GM18507 (cell line): ENCODE measurements around the gene HERC2.
"Not testable (repeated sequence)": the region's sequence is repeated elsewhere in the genome, so short reads cannot be mapped to it uniquely, and the experiment has no call there.

Experiments
- DNase-seq: peaks from one replicate; pipeline ENCODE4 v3.0.0; 2011; ENCODE audit warnings: low read depth; ENCODE audit not compliant: insufficient read length; ENCODE audit errors: extremely low spot score
- FAIRE-seq: peaks from 2 replicates; lab custom pipeline; 2011; peaks lifted over from hg19 to GRCh38; lab: Jason Lieb, UNC

The HERC2 gene

DNA sequence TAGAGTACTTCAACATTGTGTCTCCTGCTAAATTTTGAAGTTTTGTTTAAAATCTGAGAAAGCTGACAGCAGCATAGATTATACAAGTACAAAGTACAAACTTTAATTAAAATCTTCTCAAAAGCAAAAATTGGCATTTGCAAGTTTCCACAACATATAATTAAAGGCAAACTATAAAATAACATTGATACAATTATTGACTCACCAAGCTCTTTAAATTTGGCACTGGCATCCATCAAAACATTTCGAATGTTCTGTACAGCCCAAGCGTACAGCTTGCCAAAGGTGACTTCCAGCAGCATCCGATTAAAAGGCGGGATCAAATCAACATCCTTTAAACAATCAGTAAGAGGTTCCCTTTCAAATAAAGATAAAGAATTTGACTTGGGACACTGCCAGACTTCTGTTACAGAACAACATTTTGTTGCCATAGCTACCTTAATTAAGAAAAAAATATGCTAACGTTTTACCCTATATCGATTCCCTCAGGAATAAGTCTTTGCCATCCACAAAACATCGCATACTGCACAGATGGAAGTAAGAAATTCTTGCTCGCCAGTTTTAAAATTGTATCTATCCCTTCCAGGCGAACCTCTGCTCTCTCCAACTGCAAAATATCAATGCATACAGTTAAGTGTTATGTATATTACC lies 92.9 kb downstream of the HERC2 start:
- DNase-seq, FAIRE-seq: not testable (repeated sequence)

GRCh38 chr15:28228096-28228495 lies 93.9 kb downstream of the HERC2 start:
- FAIRE-seq (no peak), DNase-seq (no peak)

DNA sequence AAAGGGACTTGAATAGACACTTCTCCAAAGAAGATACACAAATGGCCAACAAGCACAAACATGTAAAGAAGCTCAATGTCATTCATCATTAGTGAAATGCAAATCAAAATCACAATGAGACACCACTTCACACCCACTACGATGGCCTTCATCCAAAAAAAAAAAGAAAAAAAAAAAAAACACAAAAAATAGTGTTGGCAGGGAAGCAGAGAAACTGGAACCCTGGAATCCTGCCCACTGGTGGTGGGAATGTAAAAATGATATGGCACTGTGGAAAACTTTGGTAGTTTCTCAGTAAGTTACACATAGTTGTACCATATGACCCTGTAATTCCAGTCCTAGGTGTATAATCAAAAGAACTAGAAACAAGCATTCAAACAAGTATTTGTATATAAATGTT lies 94.7 kb downstream of the HERC2 start:
- DNase-seq, FAIRE-seq: not testable (repeated sequence)

DNA sequence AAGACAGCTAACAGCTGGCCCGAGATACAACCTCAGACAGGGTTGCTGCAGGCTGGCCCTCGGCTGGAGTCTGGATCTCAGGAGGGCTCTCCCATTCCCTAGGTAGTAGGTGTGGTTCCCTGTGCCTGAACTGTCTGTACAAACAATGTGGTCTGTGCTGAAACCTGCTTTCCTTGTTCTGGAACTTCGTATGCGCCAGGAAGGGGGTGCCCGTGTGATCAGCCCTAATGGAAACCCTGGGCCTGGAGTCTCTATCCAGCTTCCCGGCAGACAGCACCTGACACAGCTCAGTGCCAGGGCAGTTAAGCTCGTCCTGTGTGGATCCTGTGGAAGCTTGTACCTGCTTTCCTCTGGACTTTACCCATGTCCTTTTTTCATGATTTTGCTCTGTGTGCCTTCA lies 99.4 kb downstream of the HERC2 start:
- not testable (repeated sequence) for FAIRE-seq, DNase-seq

DNA sequence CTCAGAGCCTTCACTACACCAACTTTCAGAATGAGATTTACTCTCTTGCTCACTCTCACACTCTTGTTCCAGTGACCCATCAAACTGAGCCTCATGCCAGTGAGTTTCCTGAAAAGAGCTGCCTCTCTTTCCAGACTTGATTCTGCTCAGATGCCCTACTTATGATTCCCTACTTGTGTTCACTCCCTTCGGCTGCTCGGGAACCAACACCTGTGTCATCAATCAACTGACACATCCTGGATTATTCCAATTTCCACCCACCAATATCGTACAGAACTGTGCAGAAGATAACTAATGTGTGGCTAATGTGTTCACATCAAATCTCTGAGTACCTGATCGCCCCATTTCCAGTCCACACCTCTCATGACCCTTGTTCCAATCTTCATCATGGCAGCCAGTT lies 100.3 kb downstream of the HERC2 start:
- not testable (repeated sequence) for FAIRE-seq

GRCh38 chr15:28219116-28219515 lies 102.9 kb downstream of the HERC2 start:
- no peak for DNase-seq
- FAIRE-seq = no peak

More for the DNA sequence above, 100.3 kb downstream of the HERC2 start:
- not testable (repeated sequence) for DNase-seq

GRCh38 chr15:28216946-28217546 lies 104.9 kb downstream of the HERC2 start:
- FAIRE-seq, DNase-seq: not testable (repeated sequence)

- FAIRE-seq, DNase-seq: not testable (repeated sequence)
These were observed 106.5 kb downstream of the HERC2 start for GRCh38 chr15:28215521-28215920.

DNA sequence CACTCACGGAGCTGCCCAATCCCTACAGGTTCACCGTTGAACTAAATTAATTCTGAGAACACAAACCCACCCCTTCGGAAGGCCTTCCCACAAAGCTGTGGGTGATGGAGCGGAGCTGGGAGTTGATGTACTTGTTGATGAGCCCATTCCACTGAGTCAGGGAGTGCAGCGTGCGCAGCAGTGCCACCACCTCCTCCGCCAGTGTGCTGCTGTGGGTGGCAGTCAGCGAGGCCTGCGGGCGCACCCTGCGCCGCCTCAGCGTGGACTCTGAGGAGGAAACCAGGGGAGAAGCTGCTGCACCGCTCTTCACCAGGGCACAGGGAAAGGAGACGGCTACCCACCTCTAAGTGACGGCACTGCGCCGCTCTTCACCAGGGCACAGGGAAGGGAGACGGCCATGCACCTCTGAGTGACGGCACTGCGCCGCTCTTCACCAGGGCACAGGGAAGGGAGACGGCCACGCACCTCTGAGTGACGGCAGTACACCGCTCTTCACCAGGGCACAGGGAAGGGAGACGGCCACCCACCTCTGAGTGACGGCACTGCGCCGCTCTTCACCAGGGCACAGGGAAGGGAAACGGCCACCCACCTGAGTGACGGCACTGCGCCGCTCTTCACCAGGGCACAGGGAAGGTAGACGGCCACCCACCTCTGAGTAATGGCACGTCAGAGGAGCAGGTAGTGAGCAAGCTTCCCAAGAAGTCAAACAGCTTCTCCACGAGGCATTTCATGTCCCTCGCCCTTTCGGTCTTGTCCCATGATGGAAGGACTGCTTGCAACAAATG lies 107.8 kb downstream of the HERC2 start:
- FAIRE-seq, DNase-seq: not testable (repeated sequence)

GRCh38 chr15:28213393-28213792 lies 108.6 kb downstream of the HERC2 start:
- DNase-seq, FAIRE-seq: not testable (repeated sequence)

- DNase-seq (no peak), FAIRE-seq (no peak)
These were observed 113.4 kb downstream of the HERC2 start for GRCh38 chr15:28208583-28208982.

DNA sequence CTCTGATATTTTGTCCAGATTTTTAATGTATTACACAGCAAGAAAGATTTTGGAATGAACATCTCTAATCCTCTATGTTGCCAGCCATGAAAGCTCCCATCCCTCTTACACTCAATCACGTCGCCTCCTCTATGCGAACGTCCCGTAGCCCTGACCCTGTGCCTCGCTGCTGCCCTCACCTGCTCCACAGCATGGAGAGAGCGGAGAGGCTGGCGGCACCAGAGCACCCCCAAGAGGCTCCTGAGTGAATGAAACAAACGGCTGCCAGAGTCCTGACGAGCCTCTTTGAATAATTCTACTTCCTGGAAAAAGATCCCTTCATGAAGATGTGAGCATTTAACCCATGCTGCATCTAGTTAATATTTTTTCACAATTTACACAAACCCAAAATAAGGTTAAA lies 116.3 kb downstream of the HERC2 start:
- DNase-seq, FAIRE-seq: not testable (repeated sequence)

DNA sequence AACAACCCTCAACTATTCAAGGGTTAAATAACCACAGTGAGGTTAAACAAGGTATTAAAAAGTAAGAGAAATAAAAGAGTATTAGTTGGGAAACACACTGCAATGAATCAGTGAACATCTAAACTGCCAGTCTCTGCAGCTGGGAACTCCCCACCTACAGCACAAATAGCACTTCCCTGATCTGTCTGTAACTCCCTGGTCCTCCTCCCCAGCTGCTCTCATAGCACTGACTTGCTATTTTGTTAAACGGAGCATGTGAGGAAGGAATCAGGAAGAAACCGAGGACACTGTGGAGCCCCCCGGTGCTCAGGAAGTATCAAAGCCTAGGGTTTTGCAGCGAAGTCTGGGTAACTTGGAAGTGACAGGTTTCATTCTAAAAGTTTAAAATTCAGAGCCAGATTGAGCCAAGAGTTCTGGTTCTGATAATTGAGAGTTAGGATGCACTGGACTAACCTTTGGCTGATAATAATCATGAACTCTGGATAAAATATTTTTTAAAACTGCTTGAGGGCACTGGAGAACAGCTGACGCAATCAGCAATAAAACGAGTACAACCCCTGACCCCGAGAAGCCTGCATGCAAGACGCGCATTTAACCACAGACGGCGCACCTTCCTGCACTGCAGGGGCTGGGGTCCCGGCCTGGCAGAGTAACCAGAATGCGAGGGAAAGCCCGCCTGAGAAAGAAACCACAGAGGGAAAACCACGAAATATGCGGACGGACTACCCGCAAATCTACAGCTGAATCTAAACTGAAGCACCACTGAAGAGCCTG lies 118.7 kb downstream of the HERC2 start:
- not testable (repeated sequence) for FAIRE-seq, DNase-seq

GRCh38 chr15:28202124-28202523 lies 119.9 kb downstream of the HERC2 start:
- not testable (repeated sequence) for DNase-seq, FAIRE-seq

DNA sequence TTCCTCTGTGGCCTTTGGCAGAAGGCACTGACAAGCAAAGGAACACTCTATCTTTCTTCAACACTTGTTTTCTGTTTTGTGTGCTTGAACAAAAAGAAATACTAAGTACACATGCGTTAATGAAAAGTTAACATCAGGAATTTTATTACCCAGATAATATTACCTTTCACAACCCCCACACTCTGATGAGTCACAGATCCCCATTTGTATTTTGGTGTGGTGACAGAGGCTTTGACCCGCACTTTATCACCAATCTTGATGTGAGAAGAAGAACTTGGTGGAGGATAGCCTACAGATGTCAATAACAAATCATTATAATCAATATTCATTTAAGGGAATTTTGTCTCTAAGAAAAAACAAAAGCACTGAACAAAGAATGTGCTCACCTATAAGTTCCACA lies 123.8 kb downstream of the HERC2 start:
- FAIRE-seq, DNase-seq: not testable (repeated sequence)

DNA sequence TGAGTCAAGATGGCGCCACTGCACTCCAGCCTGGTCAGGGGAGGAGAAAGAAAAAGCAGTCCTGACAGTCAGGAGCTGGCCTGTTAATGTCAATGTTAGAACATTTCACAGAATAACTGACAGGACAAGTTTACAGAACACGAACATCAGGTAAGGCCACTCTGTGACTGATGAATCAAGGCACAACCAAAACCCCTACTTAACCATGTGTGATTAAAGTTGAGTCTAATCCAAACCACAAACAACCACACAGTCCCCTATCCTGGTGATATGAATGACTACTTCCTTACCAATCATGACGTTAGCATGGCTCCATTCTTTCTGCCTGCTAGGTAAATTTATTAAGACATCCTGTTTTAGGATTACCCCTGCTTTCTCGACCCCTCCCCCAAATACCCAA lies 124.3 kb downstream of the HERC2 start:
- not testable (repeated sequence) for DNase-seq, FAIRE-seq

- FAIRE-seq, DNase-seq: not testable (repeated sequence)
These were observed 125.4 kb downstream of the HERC2 start for GRCh38 chr15:28196581-28196980.

GRCh38 chr15:28192772-28193171 lies 129.2 kb downstream of the HERC2 start:
- DNase-seq (no peak), FAIRE-seq (no peak)

GRCh38 chr15:28191832-28192231 lies 130.1 kb downstream of the HERC2 start:
- no peak for FAIRE-seq
- no peak for DNase-seq
